ENCODE measurements around the gene SGCB. TPM values are rescaled to one million over a fixed set of nuclear protein-coding genes. Genes with fewer than 3 reads are reported as not detected.

Gene SGCB
- total and polyA plus RNA-seq, 2 donors (not counting 1 experiment from before 2014, with no cell fraction given): 45.9 to 72.2 TPM

- Histone ChIP-seq H3K4me1 (ENCODE audit: control insufficient read depth, extremely low read depth, insufficient read depth, low read length) (no peaks in the 10 kb centered on the region), H3K36me3 (ENCODE audit: control insufficient read depth, insufficient read depth, low read length) (no peaks in the 10 kb centered on the region), H3K4me2 (ENCODE audit: extremely low read depth, insufficient read depth, low read length) (peak overlapping the region; percentile 71), H2AFZ (ENCODE audit: low read length) (peak overlapping the region; percentile 74), H3K27ac (ENCODE audit: insufficient read depth, low read length) (peak overlapping the region; percentile 70), H3K79me2 (ENCODE audit: control insufficient read depth, insufficient read depth, low read length) (no peaks in the 10 kb centered on the region), H3K9me3 (ENCODE audit: control insufficient read depth, insufficient read depth, low read depth, low read length) (no peaks in the 10 kb centered on the region), H3K9ac (ENCODE audit: insufficient read depth, low read length) (peak overlapping the region; percentile 39), H4K20me1 (ENCODE audit: control insufficient read depth, extremely low read depth, insufficient read depth, low read length) (no peaks in the 10 kb centered on the region), H3K4me3 (replicated peaks in 1 of 4; ENCODE audit: control extremely low read depth in 1 of 4, insufficient read depth in 1 of 4, low read depth in 3 of 4, low read length in 4 of 4) (peak overlapping the region; percentile 70 to 85 (median 76)), H3K27me3 (ENCODE audit: control insufficient read depth, insufficient read depth, low read length) (no peaks in the 10 kb centered on the region)
- TF ChIP-seq EZH2 (IDR thresholded peaks at IDR 0.05; ENCODE audit: low read length, missing control alignments): peak; percentile 26
- TF ChIP-seq, protein P1, sequence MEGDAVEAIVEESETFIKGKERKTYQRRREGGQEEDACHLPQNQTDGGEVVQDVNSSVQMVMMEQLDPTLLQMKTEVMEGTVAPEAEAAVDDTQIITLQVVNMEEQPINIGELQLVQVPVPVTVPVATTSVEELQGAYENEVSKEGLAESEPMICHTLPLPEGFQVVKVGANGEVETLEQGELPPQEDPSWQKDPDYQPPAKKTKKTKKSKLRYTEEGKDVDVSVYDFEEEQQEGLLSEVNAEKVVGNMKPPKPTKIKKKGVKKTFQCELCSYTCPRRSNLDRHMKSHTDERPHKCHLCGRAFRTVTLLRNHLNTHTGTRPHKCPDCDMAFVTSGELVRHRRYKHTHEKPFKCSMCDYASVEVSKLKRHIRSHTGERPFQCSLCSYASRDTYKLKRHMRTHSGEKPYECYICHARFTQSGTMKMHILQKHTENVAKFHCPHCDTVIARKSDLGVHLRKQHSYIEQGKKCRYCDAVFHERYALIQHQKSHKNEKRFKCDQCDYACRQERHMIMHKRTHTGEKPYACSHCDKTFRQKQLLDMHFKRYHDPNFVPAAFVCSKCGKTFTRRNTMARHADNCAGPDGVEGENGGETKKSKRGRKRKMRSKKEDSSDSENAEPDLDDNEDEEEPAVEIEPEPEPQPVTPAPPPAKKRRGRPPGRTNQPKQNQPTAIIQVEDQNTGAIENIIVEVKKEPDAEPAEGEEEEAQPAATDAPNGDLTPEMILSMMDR (conservative IDR thresholded peaks at IDR 0.05 in 1 of 2, IDR thresholded peaks at IDR 0.05 in 1 of 2; ENCODE audit: low read depth in 1 of 2, low read length in 2 of 2): no peak
- peak; percentile 89 to 93 for DNase-seq (ENCODE audit: low read depth in 2 of 2)
Observed at GRCh38 chr4:52051615-52052474, 13.7 kb upstream of the SGCB start.

- H4K20me1 ChIP-seq (ENCODE audit: control insufficient read depth, extremely low read depth, insufficient read depth, low read length): no peaks in the 10 kb centered on the region
- no peaks in the 10 kb centered on the region for H3K9me3 ChIP-seq (ENCODE audit: control insufficient read depth, insufficient read depth, low read depth, low read length)
- peak within 1 kb of the TSS; percentile 70 for H3K27ac ChIP-seq (ENCODE audit: insufficient read depth, low read length)
- no peaks in the 10 kb centered on the region for H3K79me2 ChIP-seq (ENCODE audit: control insufficient read depth, insufficient read depth, low read length)
- peak within 1 kb of the TSS; percentile 70 to 85 (median 76) for H3K4me3 ChIP-seq (replicated peaks in 1 of 4; ENCODE audit: control extremely low read depth in 1 of 4, insufficient read depth in 1 of 4, low read depth in 3 of 4, low read length in 4 of 4)
- TF ChIP-seq, protein P1 (conservative IDR thresholded peaks at IDR 0.05 in 1 of 2, IDR thresholded peaks at IDR 0.05 in 1 of 2; ENCODE audit: low read depth in 1 of 2, low read length in 2 of 2): no peak
- TF ChIP-seq EZH2 (IDR thresholded peaks at IDR 0.05; ENCODE audit: low read length, missing control alignments): no peak
- H3K27me3 ChIP-seq (ENCODE audit: control insufficient read depth, insufficient read depth, low read length): no peaks in the 10 kb centered on the region
- no peaks in the 10 kb centered on the region for H3K36me3 ChIP-seq (ENCODE audit: control insufficient read depth, insufficient read depth, low read length)
- no peaks in the 10 kb centered on the region for H3K4me1 ChIP-seq (ENCODE audit: control insufficient read depth, extremely low read depth, insufficient read depth, low read length)
- peak within 1 kb of the TSS; percentile 74 for H2AFZ ChIP-seq (ENCODE audit: low read length)
- peak in 1 of 2 donors; percentile 41 for DNase-seq (ENCODE audit: low read depth in 2 of 2)
- peak within 1 kb of the TSS; percentile 71 for H3K4me2 ChIP-seq (ENCODE audit: extremely low read depth, insufficient read depth, low read length)
- H3K9ac ChIP-seq (ENCODE audit: insufficient read depth, low read length): peak within 1 kb of the TSS; percentile 39
Observed at GRCh38 chr4:52051213-52051614, 13.1 kb upstream of the SGCB start, which contains the start of gene SPATA18. TSS of gene SPATA18 (plus strand) at chr4:52051304. CDS start at chr4:52051705, 401 bp downstream.

DNA sequence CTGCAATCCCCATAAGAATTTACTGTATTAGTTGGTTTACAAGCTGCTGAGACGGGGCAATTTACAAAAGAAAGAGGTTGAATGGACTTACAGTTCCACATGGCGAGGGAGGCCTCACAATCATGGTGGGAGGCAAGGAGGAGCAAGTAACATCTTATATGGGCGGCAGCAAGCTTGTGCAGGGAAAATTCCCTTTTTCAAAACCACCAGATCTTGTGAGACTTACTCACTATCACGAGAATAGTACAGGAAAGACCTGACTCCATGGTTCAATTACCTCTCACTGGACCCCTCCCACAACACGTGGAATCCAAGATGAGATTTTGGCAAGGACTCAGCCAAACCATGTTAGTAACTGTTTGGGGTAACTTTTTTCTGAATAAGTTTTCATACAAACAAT is 11.2 kb upstream of the SGCB start:
- Histone ChIP-seq H3K9me3 (ENCODE audit: control insufficient read depth, insufficient read depth, low read depth, low read length) (no peaks in the 10 kb centered on the region), H3K9ac (ENCODE audit: insufficient read depth, low read length) (no peak overlapping the region), H2AFZ (ENCODE audit: low read length) (no peak overlapping the region), H3K27ac (ENCODE audit: insufficient read depth, low read length) (no peak overlapping the region), H4K20me1 (ENCODE audit: control insufficient read depth, extremely low read depth, insufficient read depth, low read length) (no peaks in the 10 kb centered on the region), H3K4me1 (ENCODE audit: control insufficient read depth, extremely low read depth, insufficient read depth, low read length) (no peaks in the 10 kb centered on the region), H3K4me2 (ENCODE audit: extremely low read depth, insufficient read depth, low read length) (no peak overlapping the region), H3K4me3 (replicated peaks in 1 of 4; ENCODE audit: control extremely low read depth in 1 of 4, insufficient read depth in 1 of 4, low read depth in 3 of 4, low read length in 4 of 4) (no peak overlapping the region), H3K79me2 (ENCODE audit: control insufficient read depth, insufficient read depth, low read length) (no peaks in the 10 kb centered on the region), H3K27me3 (ENCODE audit: control insufficient read depth, insufficient read depth, low read length) (no peaks in the 10 kb centered on the region), H3K36me3 (ENCODE audit: control insufficient read depth, insufficient read depth, low read length) (no peaks in the 10 kb centered on the region)
- DNase-seq (ENCODE audit: low read depth in 2 of 2): no peak
- TF ChIP-seq, protein P1 (conservative IDR thresholded peaks at IDR 0.05 in 1 of 2, IDR thresholded peaks at IDR 0.05 in 1 of 2; ENCODE audit: low read depth in 1 of 2, low read length in 2 of 2): no peak

Data from fibroblast of lung (primary cell).